ENCODE results near the gene GNRH2. TPM values are rescaled to one million over a fixed set of nuclear protein-coding genes. Genes with fewer than 3 reads are reported as not detected.

The GNRH2 gene
- total RNA-seq, 2 donors from 2014 or later = 0.92 to 0.94 TPM

GRCh38 chr20:3084986-3085360 lies 41.6 kb downstream of the GNRH2 start:
- peaks cover 50% of the 10 kb centered on the region for H3K27me3 Mint-ChIP-seq

GRCh38 chr20:3085571-3086072 lies 42.2 kb downstream of the GNRH2 start:
- H3K4me3 Mint-ChIP-seq = no peak overlapping the region
- peaks cover 52% of the 10 kb centered on the region for H3K27me3 Mint-ChIP-seq
- DNase-seq = no peak
- H3K36me3 Mint-ChIP-seq (ENCODE audit: low read depth) = peaks cover 9% of the 10 kb centered on the region
- no peak overlapping the region for H3K27ac Mint-ChIP-seq
- no peak for ATAC-seq
- H3K4me1 Mint-ChIP-seq = peaks cover 11% of the 10 kb centered on the region
- no peaks in the 10 kb centered on the region for H3K9me3 ChIP-seq (ENCODE audit: control insufficient read depth, low read length, poor library complexity, severe bottlenecking)

More at GRCh38 chr20:3084986-3085360, 41.6 kb downstream of the GNRH2 start:
- Mint-ChIP-seq H3K4me1 (peaks cover 11% of the 10 kb centered on the region), H3K4me3 (no peak overlapping the region), H3K36me3 (ENCODE audit: low read depth) (peaks cover 9% of the 10 kb centered on the region), H3K27ac (no peak overlapping the region)
- ATAC-seq (no peak), DNase-seq (no peak)
- no peaks in the 10 kb centered on the region for H3K9me3 ChIP-seq (ENCODE audit: control insufficient read depth, low read length, poor library complexity, severe bottlenecking)

- Mint-ChIP-seq H3K4me3 (no peak overlapping the region), H3K27me3 (peaks cover 41% of the 10 kb centered on the region), H3K36me3 (ENCODE audit: low read depth) (peaks cover 8% of the 10 kb centered on the region), H3K4me1 (peaks cover 7% of the 10 kb centered on the region), H3K27ac (no peak overlapping the region)
- H3K9me3 ChIP-seq (ENCODE audit: control insufficient read depth, low read length, poor library complexity, severe bottlenecking) = no peaks in the 10 kb centered on the region
- ATAC-seq (no peak), DNase-seq (no peak)
Measured at GRCh38 chr20:3088031-3088430, 44.6 kb downstream of the GNRH2 start.

GRCh38 chr20:3090565-3090964 lies 47.1 kb downstream of the GNRH2 start:
- Mint-ChIP-seq H3K36me3 (ENCODE audit: low read depth) (peaks cover 6% of the 10 kb centered on the region), H3K4me3 (no peak overlapping the region), H3K27ac (peak overlapping the region; percentile 45), H3K4me1 (peaks cover 8% of the 10 kb centered on the region), H3K27me3 (peaks cover 25% of the 10 kb centered on the region)
- DNase-seq (no peak), ATAC-seq (no peak)
- no peaks in the 10 kb centered on the region for H3K9me3 ChIP-seq (ENCODE audit: control insufficient read depth, low read length, poor library complexity, severe bottlenecking)

- ATAC-seq (peak; percentile 56), DNase-seq (no peak)
- H3K9me3 ChIP-seq (ENCODE audit: control insufficient read depth, low read length, poor library complexity, severe bottlenecking) = no peaks in the 10 kb centered on the region
- Mint-ChIP-seq H3K4me3 (peak overlapping the region; percentile 89), H3K27ac (peak overlapping the region; percentile 63), H3K4me1 (peaks cover 8% of the 10 kb centered on the region), H3K36me3 (ENCODE audit: low read depth) (peaks cover 6% of the 10 kb centered on the region), H3K27me3 (peaks cover 31% of the 10 kb centered on the region)
Measured at GRCh38 chr20:3092611-3093379, 49.4 kb downstream of the GNRH2 start.

GRCh38 chr20:3093861-3094361 lies 50.5 kb downstream of the GNRH2 start:
- ATAC-seq (peak; percentile 64), DNase-seq (no peak)
- H3K9me3 ChIP-seq (ENCODE audit: control insufficient read depth, low read length, poor library complexity, severe bottlenecking) = no peaks in the 10 kb centered on the region
- peaks cover 6% of the 10 kb centered on the region for H3K36me3 Mint-ChIP-seq (ENCODE audit: low read depth)
- H3K27me3 Mint-ChIP-seq = peaks cover 25% of the 10 kb centered on the region
- peaks cover 8% of the 10 kb centered on the region for H3K4me1 Mint-ChIP-seq
- H3K27ac Mint-ChIP-seq = peak overlapping the region; percentile 74
- peak overlapping the region; percentile 62 for H3K4me3 Mint-ChIP-seq

- peaks cover 20% of the 10 kb centered on the region for H3K27me3 Mint-ChIP-seq
- H3K4me1 Mint-ChIP-seq = peaks cover 8% of the 10 kb centered on the region
- H3K27ac Mint-ChIP-seq = peak overlapping the region; percentile 32
- peaks cover 2% of the 10 kb centered on the region for H3K36me3 Mint-ChIP-seq (ENCODE audit: low read depth)
- no peak for DNase-seq
- peak overlapping the region; percentile 45 for H3K4me3 Mint-ChIP-seq
- H3K9me3 ChIP-seq (ENCODE audit: control insufficient read depth, low read length, poor library complexity, severe bottlenecking) = no peaks in the 10 kb centered on the region
- ATAC-seq = no peak
Measured at GRCh38 chr20:3094848-3095629, 51.6 kb downstream of the GNRH2 start.

Other genes starting within 250 kb of the GNRH2 start
- gene CPXM1, start 243.0 kb upstream of the GNRH2 start, total RNA-seq = under 1 TPM; 0.12 to 0.23 TPM
- gene C20orf141, start 228.6 kb upstream of the GNRH2 start, total RNA-seq = not detected
- not detected for gene TMEM239, start 227.3 kb upstream of the GNRH2 start, total RNA-seq
- 10 to 100 TPM; 45.8 to 47.0 TPM for gene PCED1A, start 203.0 kb upstream of the GNRH2 start, total RNA-seq
- 10 to 100 TPM; 41.9 to 42.9 TPM for gene VPS16, start 202.9 kb upstream of the GNRH2 start, total RNA-seq
- 10 to 100 TPM; 72.1 to 76.5 TPM for gene PTPRA, start 170.1 kb upstream of the GNRH2 start, total RNA-seq
- 10 to 100 TPM; 16.8 to 17.2 TPM for gene MRPS26, start 2.4 kb downstream of the GNRH2 start, total RNA-seq
- gene OXT, start 28.0 kb downstream of the GNRH2 start, total RNA-seq = under 1 TPM in 1 of 2 donors, not detected in 1; 0.62 TPM
- not detected for gene AVP, start 41.1 kb downstream of the GNRH2 start, total RNA-seq
- gene FASTKD5, start 116.2 kb downstream of the GNRH2 start, total RNA-seq = 10 to 100 TPM; 21.0 to 34.2 TPM
- 1 to 10 TPM; 7.0 to 8.2 TPM for gene UBOX5, start 116.2 kb downstream of the GNRH2 start, total RNA-seq
- gene LZTS3, start 129.9 kb downstream of the GNRH2 start, total RNA-seq = 10 to 100 TPM; 15.7 to 19.1 TPM
- gene DDRGK1, start 161.1 kb downstream of the GNRH2 start, total RNA-seq = 10 to 100 TPM; 43.7 to 45.6 TPM
- 10 to 100 TPM; 39.5 to 41.4 TPM for gene ITPA, start 165.9 kb downstream of the GNRH2 start, total RNA-seq
- gene SLC4A11, start 195.6 kb downstream of the GNRH2 start, total RNA-seq = 1 to 10 TPM in 1 of 2 donors, under 1 TPM in 1; 0.37 to 1.3 TPM